Measurements from ENCODE around the gene HLA-F.

Gene HLA-F

DNA sequence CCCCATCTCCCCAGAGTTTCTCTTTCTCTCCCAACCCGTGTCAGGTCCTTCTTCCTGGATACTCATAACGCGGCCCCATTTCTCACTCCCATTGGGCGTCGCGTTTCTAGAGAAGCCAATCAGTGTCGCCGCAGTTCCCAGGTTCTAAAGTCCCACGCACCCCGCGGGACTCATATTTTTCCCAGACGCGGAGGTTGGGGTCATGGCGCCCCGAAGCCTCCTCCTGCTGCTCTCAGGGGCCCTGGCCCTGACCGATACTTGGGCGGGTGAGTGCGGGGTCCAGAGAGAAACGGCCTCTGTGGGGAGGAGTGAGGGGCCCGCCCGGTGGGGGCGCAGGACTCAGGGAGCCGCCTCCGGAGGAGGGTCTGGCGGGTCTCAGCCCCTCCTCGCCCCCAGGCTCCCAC is at the start of gene HLA-F:
Gene HLA-F (plus strand): TSS at position 173 of the 404 bp plus-strand sequence. CDS start 30 bp downstream, at position 203.
- peak; percentile 68 to 72 for DNase-seq (ENCODE audit: low read depth in 2 of 2, low spot score in 1 of 2)

DNA sequence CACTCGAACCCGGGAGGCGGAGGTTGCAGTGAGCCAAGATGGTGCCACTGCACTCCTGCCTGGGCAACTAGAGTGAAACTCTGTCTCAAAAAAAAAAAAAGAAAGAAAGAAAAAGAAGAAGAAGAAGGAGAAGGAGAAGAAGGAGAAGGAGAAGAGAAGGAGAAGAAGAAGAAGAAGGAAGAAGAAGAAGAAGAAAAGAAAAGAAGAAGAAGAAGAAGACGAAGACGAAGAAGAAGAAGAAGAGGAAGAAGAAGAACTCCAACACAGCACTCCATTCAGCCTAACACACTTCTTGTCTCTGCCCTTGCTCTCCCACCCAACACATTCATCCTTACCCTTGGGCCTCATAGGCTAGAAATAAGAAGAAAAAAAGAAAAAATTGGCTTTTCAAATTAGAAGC is 49.2 kb upstream of the HLA-F start:
- DNase-seq (ENCODE audit: low read depth in 2 of 2, low spot score in 1 of 2) = no peak

DNA sequence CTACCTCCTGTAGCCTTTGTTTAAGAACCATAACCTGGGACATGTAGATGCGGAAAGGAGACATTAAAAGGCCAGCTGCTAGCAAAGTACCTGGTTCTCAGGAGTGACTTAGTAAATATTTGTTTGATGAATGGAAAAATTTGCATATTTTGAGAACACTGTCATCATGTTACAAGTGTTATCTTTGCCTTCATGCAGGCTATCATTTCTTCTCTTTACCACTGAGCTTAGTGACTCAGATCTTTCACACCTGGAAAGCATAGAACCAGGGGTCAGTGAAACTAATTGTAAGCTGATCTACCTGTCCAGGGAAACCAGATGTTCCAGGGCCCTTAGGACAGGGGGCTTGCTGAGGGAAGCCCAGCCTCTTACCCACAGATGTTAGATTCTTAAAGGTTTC is 47.7 kb upstream of the HLA-F start:
- no peak for DNase-seq (ENCODE audit: low read depth in 2 of 2, low spot score in 1 of 2)

DNA sequence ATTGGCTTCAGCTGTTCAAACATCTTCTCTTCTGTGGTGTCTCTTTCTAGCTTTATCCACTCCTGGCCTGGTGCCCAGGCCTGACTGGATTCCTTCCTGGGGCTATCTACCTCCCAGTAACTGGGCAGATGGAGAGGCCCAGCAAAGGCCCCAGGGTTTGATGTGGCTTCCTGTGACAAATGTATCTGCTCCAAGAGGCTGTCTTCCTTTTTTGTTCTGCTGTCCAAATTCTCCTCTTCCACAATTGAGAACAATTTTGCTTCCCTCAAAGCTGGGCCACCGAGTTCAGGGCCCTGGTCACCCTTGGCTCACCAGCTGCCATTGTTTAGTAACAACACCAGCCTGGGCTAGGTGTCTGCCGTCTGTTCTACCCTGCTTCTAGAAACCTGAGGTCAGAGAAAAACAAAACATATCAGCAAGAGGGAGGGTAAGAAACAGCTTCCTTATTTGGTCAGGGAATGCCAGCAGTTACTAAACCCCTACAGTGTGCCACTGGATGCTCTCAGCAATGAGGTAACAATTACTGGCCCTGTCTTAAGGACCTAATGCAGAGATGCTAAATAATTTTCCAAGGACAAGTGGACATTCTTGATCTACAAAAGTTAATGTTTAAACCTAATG is 46.1 kb upstream of the HLA-F start:
- DNase-seq (ENCODE audit: low read depth in 2 of 2, low spot score in 1 of 2) = no peak

DNA sequence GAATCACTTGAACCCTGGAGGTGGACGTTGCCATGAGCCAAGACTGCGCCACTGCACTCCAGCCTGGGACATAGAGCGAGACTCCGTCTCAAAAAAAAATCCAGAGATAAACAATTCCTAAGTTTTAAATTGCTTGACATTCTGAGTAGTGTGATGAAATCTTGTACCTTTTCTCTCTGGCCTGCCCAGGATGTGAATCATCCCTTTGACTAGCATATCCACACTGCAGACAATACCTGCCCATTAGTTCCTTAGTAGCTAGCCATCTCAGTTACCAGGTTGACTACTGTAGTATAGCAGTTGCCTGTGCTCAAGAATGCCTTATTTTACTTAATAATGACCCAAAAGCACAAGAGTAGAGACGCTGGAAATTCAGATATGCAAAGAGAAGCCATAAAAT is 45.1 kb upstream of the HLA-F start:
- no peak for DNase-seq (ENCODE audit: low read depth in 2 of 2, low spot score in 1 of 2)

DNA sequence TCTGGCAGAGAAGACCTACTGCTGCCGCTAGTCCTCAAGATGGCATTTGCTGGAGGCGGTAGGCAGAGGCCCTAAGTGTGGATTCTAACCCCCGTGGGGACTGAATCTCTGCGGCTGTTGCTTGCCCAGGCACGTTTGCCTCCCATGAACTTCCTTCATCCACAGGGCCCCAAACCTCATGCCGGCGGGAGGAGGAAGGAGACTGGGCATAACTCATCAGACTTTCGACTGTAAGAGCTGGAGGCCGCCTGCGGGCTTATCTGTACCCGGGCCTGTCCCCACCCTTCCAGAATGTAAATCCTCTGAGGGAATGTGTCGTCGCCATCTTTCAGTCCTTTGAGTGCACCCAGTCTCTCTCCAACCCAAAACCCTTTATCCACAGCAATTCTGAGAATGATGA is 43.3 kb upstream of the HLA-F start:
- no peak for DNase-seq (ENCODE audit: low read depth in 2 of 2, low spot score in 1 of 2)

DNA sequence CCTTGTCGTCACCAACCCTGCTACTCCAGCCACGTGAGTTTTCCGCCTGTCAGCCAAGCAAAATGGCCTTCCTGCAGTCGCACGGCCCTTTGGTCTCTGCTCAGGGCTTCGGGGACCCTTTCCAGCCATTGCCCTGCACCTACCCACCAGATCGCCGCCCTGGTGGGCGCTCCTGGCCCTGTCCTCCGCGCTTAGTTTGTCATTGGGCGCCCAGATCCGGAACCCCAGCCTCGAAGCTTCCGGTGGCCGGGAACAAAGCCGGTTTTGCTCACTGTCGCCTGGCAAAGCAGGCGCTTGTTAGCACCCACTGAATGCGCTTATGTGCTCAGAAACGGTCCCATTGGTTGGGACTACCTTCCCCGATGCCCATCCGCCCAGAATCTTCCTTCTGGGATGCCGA is 42.8 kb upstream of the HLA-F start:
- DNase-seq (ENCODE audit: low read depth in 2 of 2, low spot score in 1 of 2) = no peak

DNA sequence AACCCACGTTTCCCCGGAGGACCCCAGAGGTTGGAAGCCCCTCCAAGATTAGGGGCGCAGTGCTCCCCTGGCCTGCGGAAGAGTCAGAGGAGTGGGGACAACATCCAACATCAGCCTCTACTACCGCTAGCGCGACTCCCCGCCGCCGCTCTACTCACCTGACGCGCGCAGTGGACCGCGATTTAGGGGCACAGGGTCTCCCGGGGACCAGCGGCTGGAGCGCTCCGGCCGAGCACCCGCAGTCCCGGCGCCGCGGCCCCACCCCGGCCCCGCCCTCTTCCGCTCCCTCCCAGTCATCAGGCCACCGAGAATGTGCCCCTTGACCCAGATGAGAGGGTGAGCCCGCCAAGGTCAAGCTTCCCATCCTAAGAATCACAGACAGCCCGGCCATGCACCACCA is 42.3 kb upstream of the HLA-F start, which contains the start of gene ZFP57:
Gene ZFP57 (minus strand): TSS at position 249 of the 400 bp plus-strand sequence. CDS start 4,149 bp downstream, outside the sequence.
- DNase-seq (ENCODE audit: low read depth in 2 of 2, low spot score in 1 of 2) = no peak

DNA sequence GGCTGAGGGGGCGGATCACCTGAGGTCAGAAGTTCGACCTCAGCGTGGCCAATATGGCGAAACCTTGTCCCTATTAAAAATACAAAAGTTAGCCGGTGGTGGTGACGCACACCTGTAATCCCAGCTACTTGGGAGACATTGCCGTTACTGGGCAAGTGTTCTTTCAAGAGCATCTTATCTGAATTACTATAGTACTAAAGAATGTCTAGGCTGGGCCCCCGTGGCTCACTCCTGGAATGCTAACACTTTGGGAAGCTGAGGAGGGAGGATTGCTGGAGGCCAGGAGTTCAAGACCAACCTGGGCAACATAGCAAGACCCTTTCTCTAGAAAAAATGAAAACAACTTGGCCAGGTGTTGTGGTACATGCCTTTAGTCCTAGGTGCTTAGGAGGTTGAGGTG is 41.4 kb upstream of the HLA-F start:
- DNase-seq (ENCODE audit: low read depth in 2 of 2, low spot score in 1 of 2) = no peak

DNA sequence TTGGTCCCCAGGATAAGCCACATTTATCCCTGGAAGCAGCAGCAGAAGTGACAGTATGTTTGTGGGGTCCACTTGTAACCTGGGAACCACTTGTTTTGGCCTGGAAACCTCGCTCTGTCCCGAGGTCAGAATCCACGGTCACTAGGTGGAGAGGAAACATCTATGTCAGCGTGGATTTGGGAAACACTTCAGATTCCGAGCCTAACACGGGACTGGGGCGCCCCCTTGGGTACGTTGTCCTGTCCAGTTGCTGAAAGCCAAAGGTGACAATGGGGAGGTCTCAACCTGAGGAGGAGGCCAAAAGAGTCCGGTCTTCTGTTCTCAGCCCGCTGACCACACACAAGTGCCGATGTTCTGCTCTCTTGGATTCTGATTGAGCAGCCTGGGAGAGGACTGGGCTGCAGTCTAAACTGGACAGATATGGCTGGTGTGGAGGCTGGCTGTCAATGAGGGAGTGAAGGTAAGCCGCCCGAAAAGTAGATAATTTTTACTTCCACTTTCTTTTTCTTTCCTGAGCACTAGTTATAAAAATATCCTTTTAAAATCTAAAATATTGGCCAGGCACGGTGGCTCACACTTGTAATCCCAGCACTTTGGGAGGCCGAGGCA is 37.4 kb upstream of the HLA-F start:
- DNase-seq (ENCODE audit: low read depth in 2 of 2, low spot score in 1 of 2) = no peak

DNA sequence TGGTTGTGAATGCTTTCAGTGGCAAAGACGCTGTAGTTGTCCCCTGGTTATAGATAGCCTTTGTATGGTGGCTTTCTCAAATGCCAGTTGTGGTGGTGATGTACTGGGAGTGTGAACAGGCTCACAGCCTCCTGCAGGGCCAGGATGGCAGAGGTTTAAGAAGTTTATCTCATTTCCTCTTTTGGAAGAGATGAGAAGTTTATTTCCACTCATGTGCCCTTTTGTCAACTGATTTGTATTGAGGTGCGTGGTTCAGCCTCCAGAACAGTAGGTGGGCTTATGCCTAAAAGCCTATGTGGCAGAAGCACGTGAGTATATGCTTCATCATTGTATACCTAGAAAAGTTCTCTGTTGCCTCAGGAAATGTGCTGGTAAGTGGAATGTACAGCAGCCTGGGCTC is 28.6 kb upstream of the HLA-F start:
- DNase-seq (ENCODE audit: low read depth in 2 of 2, low spot score in 1 of 2) = no peak

DNA sequence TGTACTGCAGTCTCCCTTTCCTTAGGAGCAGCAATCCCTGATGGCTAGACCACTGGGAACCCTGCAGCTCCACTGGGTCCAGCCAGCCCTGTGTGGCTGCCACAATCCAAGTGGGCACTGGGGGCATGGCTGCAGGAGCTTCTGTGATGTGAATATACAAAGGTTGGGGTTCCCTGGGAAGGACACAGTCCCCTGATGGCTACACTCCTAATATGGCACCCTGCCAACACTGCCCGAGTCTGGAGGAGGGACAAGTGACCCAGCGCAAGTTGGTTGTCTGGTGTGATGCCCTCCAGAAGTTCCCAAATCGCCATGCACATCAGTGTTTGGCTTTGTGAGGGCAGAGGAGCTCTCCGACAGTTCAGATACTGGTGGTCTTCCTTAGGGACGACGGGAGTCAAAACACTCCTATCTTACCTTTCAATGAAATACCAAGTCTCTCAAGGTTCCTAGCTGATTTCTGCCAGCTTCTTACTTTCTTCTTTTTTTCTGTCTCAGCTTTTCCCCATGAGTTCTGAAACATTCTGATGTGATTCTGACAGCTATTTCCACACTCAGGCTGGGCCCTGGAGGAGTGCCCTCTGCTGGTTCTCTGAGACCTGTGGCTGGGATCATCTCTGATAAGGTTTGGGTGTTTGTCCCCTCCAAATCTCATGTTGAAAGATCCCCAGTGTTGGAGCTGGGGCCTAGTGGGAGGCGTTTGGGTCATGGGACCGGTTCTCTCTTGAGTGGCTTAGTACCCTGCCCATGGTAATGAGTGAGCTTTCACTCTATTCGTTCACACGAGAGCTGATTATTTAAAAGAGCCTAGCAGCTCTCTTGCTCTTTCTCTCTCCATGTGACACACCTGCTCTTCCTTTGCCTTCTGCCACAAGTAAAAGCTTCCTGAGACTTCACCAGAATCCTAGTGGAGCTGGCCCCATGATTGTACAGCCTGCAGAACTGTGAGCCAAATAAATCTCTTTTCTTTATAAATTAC is 26.8 kb upstream of the HLA-F start:
- no peak for DNase-seq (ENCODE audit: low read depth in 2 of 2, low spot score in 1 of 2)

DNA sequence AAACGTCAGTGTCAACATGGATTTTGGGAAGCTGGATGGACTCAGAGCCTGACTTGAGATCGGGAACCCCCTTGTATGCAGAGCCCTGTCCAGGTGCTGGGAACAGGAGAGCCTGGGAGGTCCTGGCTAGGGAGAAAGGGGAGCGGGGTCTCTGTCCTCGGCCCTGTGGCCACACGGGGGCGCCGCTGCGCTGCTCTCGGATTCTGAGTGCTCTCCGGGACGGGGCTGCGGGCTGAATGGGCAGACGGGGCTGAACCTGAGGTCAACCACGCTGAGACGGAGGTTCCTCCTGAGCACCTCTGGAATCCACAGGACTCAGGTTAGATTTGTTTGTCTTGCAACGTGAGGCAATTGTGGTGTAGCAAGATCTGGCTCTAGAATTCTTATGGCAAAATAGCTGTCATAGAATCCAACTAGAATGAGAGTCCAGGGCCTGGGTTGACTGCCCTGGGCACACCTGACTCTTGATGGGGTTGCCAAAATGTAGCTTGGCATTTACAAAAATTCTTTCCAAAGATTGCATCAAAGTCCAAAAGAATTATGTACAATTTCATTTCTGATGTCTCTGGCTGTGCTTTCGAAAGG is 20.6 kb upstream of the HLA-F start:
- DNase-seq (ENCODE audit: low read depth in 2 of 2, low spot score in 1 of 2) = peak; percentile 54 to 77

DNA sequence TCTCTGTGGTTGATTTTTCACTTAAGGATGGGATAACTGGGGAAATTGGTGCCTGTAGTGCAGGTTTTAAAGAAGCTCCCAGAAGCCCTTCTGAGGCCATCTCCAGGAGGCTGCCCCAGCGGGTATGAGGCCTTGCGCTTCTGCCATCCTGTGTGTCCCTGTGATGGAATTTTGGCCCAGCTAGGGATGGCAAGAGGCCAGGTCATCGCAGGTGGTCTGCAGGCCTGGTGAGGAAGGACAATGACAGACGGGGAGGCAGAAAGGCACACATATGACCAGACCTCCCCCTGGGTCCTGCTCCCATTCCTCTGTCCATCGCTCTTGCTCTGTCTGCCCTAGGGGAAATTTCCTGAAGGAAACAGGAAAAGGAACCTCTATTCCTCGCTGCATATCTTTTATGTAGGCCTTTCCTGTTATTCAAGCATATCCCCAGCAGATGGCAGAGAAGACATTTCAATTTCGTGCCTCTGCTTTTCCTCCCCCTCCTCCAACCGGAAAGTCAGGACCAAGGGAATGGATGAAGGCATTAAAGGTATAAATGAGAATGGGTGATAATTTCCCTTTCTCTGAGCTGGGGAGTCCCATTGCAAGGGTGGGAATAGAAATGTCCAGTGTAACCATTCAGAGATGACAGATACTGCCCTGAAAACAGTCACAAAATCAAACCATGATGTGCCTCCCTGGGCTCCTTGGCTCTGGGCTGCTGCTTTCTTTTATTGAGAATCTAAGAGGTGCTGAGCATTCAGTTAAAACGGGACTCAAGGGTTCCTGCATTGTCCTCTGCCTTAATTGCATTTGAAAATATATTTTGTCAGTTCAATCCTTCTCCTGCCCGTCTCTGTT is 17.6 kb upstream of the HLA-F start:
- DNase-seq (ENCODE audit: low read depth in 2 of 2, low spot score in 1 of 2) = no peak

DNA sequence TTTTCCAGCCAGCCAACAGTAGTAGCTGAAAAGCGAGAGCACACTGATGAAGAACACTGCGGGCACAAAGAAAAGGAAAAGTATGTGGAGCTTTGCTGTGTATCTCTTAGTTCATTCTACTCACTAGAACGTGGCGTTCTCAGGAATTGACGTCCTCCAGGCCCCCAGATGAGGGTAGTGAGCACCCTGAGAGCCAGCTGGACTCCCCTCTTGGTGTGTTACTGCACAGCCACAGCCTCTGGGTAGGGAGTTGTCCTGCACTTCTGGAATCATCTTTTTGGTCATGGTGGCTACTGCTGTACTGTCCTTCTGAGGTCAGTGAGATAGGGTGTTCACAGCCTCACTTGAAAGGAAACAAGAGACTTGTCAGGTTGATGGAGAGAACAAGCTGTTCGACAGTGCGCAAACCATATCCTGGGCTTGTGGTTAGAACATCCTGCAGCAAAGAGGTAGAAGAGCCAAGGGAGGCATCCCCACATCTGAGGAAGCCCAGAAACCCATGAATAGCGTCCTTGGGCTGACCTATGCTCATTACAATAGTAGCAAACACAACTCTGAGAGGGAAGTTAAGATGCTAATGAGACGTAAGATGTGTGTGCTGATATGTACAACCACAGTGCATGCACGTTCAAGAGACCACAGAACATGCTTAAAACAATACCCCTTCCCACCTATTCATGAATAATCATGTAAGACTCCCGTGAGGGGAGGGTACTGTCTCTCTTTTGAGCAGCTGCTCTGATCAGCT is 14.6 kb upstream of the HLA-F start:
- no peak for DNase-seq (ENCODE audit: low read depth in 2 of 2, low spot score in 1 of 2)

DNA sequence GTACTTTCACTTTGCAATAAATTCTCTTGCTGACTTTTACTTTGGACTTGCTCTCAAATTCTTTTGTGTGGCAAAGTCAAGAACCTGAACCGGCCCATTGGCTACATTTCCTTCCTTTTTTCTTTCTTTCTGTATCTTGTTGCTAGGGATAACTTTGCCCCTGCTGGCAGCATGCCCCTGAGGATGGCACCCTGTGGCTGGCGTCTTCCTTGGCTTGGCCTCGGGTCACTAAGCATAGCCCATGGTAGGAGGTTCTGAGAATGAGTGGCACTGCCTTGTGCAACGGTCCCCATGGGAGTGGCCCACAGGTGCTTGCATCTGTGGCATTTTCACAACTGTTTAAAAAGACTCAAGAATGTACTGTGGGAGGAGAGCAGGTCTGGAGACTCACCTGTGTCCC is 14.0 kb upstream of the HLA-F start:
- no peak for DNase-seq (ENCODE audit: low read depth in 2 of 2, low spot score in 1 of 2)

DNA sequence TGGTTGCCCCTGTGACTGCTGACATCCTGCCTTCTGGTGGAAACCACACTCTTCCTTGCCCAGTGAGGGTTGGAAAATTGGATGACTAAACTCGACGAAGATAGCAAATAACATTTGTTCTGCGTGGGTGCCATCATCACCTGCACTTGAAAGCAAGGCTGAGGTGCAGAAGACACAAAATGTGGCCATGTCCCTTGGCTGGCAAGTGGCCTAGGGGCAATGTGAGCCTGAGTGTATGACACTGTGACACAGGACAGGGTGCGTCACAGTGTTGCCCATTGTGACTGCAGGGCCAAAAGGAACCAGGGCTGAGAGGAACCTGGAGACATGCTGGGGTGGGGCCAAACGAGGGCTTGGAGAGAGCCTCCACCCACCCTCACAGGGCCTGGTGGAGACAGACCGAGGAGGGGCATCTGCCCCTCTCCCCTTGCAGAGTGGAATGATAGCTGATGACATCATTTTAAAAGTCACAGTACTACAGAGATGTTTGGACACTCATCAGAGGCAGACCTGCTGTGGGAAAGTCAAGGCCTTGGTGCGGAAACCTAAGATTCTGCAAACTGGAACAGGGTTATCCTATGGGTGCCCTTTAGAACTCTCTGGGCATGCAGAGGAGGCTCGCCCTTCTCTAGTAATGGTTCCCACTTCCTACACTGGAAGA is 12.8 kb upstream of the HLA-F start:
- DNase-seq (ENCODE audit: low read depth in 2 of 2, low spot score in 1 of 2) = no peak

DNA sequence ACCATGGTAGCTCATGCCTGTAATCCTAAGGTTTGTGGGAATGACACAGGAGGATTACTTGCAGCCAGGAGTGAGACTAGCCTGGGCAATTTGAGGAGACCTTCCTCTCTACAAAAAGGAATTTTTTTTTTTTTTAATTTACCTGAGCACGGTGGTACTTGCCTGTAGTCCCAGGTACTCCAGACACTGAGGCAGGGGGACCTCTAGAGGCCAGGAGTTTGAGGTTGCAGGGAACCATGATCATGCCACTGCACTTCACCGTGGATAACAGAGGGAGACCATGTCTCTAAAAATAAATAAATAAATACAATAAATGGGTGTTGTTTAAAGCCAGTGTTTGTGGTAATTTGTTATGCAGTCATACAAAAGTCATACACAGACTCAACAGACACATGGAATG is 2.4 kb upstream of the HLA-F start:
- no peak for DNase-seq (ENCODE audit: low read depth in 2 of 2, low spot score in 1 of 2)

All from stimulated activated CD8-positive, alpha-beta memory T cell treated with anti-CD3 and anti-CD28 coated beads, Interleukin-4, amount 100 ng/mL, for 1 hour (primary cell).